K562 (cell line): Measurements from ENCODE around the gene COL9A2. TPM values are rescaled to one million over a fixed set of nuclear protein-coding genes. Genes with fewer than 3 reads are reported as not detected.

Experiments
- ATAC-seq: fragments of 200-7000 bp; cut with Tn5 transposase; 3 replicates; pipeline ENCODE4 v1.9.1; 2020; ENCODE audit warnings: moderate library complexity
- BruUV-seq: library from RNA; stranded (reverse); fragments of 400-500 nt; replicated peaks from 2 replicates; lab custom pipeline; 2021; lab: Mats Ljungman, UMichigan
- CTCF ChIA-PET: fragments of 300-600 bp; formaldehyde crosslinking; extraction: SDS; loops from one replicate; lab custom pipeline; 2021; ENCODE audit warnings: low intra/inter-chr PET ratio; lab: Yijun Ruan, JAX
- POLR2A ChIA-PET: fragments of 300-600, 350-650 bp; sonication (Branson Sonifier 250); formaldehyde crosslinking; extraction: SDS; loops from one replicate; lab custom pipeline; 2021; ENCODE audit warnings: antibody characterized with exemption, inconsistent platforms; lab: Yijun Ruan, JAX
- DNase-seq, 4 experiments: peaks; one replicate each; pipeline versions ENCODE4 v3.0.0 to v3.0.0-alpha.2; 2011 to 2018; ENCODE audit warnings: low spot score in 3 of 4, mixed read lengths in 3 of 4; ENCODE audit errors: extremely low read depth in 1 of 4
- FAIRE-seq: peaks from 2 replicates; lab custom pipeline; 2011; peaks lifted over from hg19 to GRCh38; lab: Jason Lieb, UNC
- H2AFZ ChIP-seq: 2 replicates; pipeline ENCODE4 v1.6.0; 2011; ENCODE audit warnings: low read depth, low read length, control low read depth, inconsistent platforms
- H3K27ac ChIP-seq: fragments of 200-600 bp; 3 replicates; pipeline ENCODE4 v1.8.0; 2011; ENCODE audit warnings: low read depth, mild to moderate bottlenecking, control low read depth, inconsistent platforms, low read length, moderate library complexity, mixed read lengths; ENCODE audit errors: extremely low read depth
- H3K27me3 ChIP-seq, 2 experiments: fragments of 300-600 bp in 1 of 2; 2 replicates in 1 of 2; 3 replicates in 1 of 2; pipeline versions ENCODE4 v1.6.0 to v1.8.0; 2011; ENCODE audit warnings: inconsistent platforms in 2 of 2, low read length in 2 of 2, mild to moderate bottlenecking in 1 of 2, mixed read lengths in 1 of 2, moderate library complexity in 1 of 2; ENCODE audit not compliant: control insufficient read depth in 2 of 2, insufficient read depth in 2 of 2
- H3K36me3 ChIP-seq: fragments of 300-600 bp; 3 replicates; pipeline ENCODE4 v1.8.0; 2011; ENCODE audit warnings: mild to moderate bottlenecking, low read length, inconsistent platforms; ENCODE audit not compliant: control insufficient read depth, insufficient read depth
- H3K4me1 ChIP-seq, 2 experiments: fragments of 200-600 bp in 1 of 2; replicated peaks in 1 of 2; 2 replicates in 1 of 2; 3 replicates in 1 of 2; pipeline versions ENCODE4 v1.5.1 to v1.8.0; 2011; ENCODE audit warnings: inconsistent platforms in 2 of 2, low read length in 2 of 2, mild to moderate bottlenecking in 1 of 2, mixed read lengths in 1 of 2, moderate library complexity in 1 of 2; ENCODE audit not compliant: control insufficient read depth in 2 of 2, insufficient read depth in 2 of 2
- H3K4me2 ChIP-seq: 2 replicates; pipeline ENCODE4 v1.6.1; 2011; ENCODE audit warnings: low read length, control low read depth, inconsistent platforms, mixed read lengths; ENCODE audit not compliant: insufficient read depth
- H3K4me3 ChIP-seq: fragments of 200-600 bp; sonication (generic), shearing (Covaris generic); 2 replicates; pipeline ENCODE4 v1.5.1; 2016; ENCODE audit warnings: control low read depth, inconsistent platforms
- H3K79me2 ChIP-seq: fragments of 200-600 bp; 3 replicates; pipeline ENCODE4 v1.8.0; 2011; ENCODE audit warnings: low read length, inconsistent platforms; ENCODE audit not compliant: control insufficient read depth, insufficient read depth
- H3K9ac ChIP-seq, 2 experiments: 2 replicates each; pipeline versions ENCODE4 v1.6.0 to v1.6.1; 2011; ENCODE audit warnings: low read depth in 2 of 2, low read length in 2 of 2, control low read depth in 1 of 2, inconsistent platforms in 1 of 2, mild to moderate bottlenecking in 1 of 2, mixed read lengths in 1 of 2; ENCODE audit not compliant: insufficient read depth in 1 of 2
- H3K9me1 ChIP-seq: one replicate; pipeline ENCODE4 v1.6.0; 2011; ENCODE audit warnings: inconsistent platforms, mild to moderate bottlenecking, low read length, moderate library complexity; ENCODE audit not compliant: control insufficient read depth, insufficient read depth
- H3K9me3 ChIP-seq: replicated peaks from 2 replicates; pipeline ENCODE4 v1.5.1; 2011; ENCODE audit warnings: low read depth, low read length, inconsistent platforms; ENCODE audit not compliant: control insufficient read depth, insufficient read depth
- H4K20me1 ChIP-seq: replicated peaks from 2 replicates; pipeline ENCODE4 v1.6.1; 2011; ENCODE audit warnings: low read length, inconsistent platforms, mixed read lengths; ENCODE audit not compliant: control insufficient read depth, insufficient read depth
- ATF3 ChIP-seq, 2 experiments: fragments of 450-650 bp in 1 of 2; sonication (generic) in 1 of 2; formaldehyde crosslinking in 1 of 2; IDR thresholded peaks in 1 of 2; conservative IDR thresholded peaks in 1 of 2; 2 replicates each; pipeline versions ENCODE4 v1.6.1 to v1.8.1; 2016 to 2023; ENCODE audit warnings: mild to moderate bottlenecking in 2 of 2, moderate library complexity in 2 of 2, inconsistent platforms in 1 of 2, missing genetic modification reagents in 1 of 2
- DPF2 ChIP-seq: fragments of 450-650 bp; IDR thresholded peaks from 2 replicates; pipeline ENCODE4 v1.6.1; 2016
- GABPB2 ChIP-seq: fragments of 250-450 bp; sonication (Bioruptor Pico); conservative IDR thresholded peaks from 2 replicates; pipeline ENCODE4 v1.5.1; 2021; ENCODE audit warnings: mild to moderate bottlenecking
- KDM5B ChIP-seq: fragments of 200-600 bp; sonication (generic); IDR thresholded peaks from 2 replicates; pipeline ENCODE4 v1.6.1; 2012; ENCODE audit warnings: low read depth, mild to moderate bottlenecking, moderate library complexity, low read length, control low read depth, inconsistent platforms; ENCODE audit not compliant: insufficient replicate concordance
- PRPF4 ChIP-seq: fragments of 200-400 bp; formaldehyde crosslinking; IDR thresholded peaks from one replicate; pipeline ENCODE4 v1.6.1; 2017; ENCODE audit warnings: low read length, low read depth, mild to moderate bottlenecking; ENCODE audit not compliant: insufficient read depth, poor library complexity, severe bottlenecking
- PTBP1 ChIP-seq: fragments of 200-400 bp; formaldehyde crosslinking; IDR thresholded peaks from 2 replicates; pipeline ENCODE4 v1.6.1; 2017; ENCODE audit warnings: low read depth, low read length
- RBBP5 ChIP-seq: fragments of 200-600 bp; sonication (generic); IDR thresholded peaks from 2 replicates; pipeline ENCODE4 v1.6.1; 2012; ENCODE audit warnings: borderline replicate concordance, mild to moderate bottlenecking, low read length, control low read depth, inconsistent platforms; ENCODE audit not compliant: insufficient read depth, poor library complexity, severe bottlenecking
- SFPQ ChIP-seq: fragments of 200-400 bp; formaldehyde crosslinking; IDR thresholded peaks from 2 replicates; pipeline ENCODE4 v1.6.1; 2017; ENCODE audit warnings: mild to moderate bottlenecking, low read depth, low read length, moderate library complexity
- SMC3 ChIP-seq: conservative IDR thresholded peaks from 2 replicates; pipeline ENCODE4 v1.6.1; 2011; ENCODE audit warnings: low read depth, low read length, improper control_type of control experiment; ENCODE audit not compliant: insufficient read depth
- TAF1 ChIP-seq: IDR thresholded peaks from 2 replicates; pipeline ENCODE4 v1.6.1; 2011; ENCODE audit warnings: mild to moderate bottlenecking, low read length, moderate library complexity; ENCODE audit not compliant: insufficient read depth, control insufficient read depth, severe bottlenecking; ENCODE audit errors: extremely low read depth
- ZBTB8A ChIP-seq: fragments of 450-650 bp; IDR thresholded peaks from 2 replicates; pipeline ENCODE4 v1.6.1; 2018; ENCODE audit warnings: mild to moderate bottlenecking, moderate library complexity; ENCODE audit not compliant: partially characterized antibody
- ZNF280B ChIP-seq: fragments of 250-450 bp; sonication (Bioruptor Pico); IDR thresholded peaks from 2 replicates; pipeline ENCODE4 v1.5.1; 2021; ENCODE audit warnings: mild to moderate bottlenecking
- WGBS: fragments of 100-300 bp; shearing (Covaris generic); methylation state at CpG from one replicate; pipeline ENCODE4 v1.1.6; 2016; ENCODE audit warnings: low coverage, mixed read lengths; ENCODE audit not compliant: insufficient coverage; ENCODE audit errors: missing lambda C conversion rate; 5-methylcytosine and 5-hydroxymethylcytosine counted together
- in situ Hi-C: fragments of 300-500 bp; cut with MboI; formaldehyde crosslinking; loops from 4 replicates; pipeline ENCODE4 v1.15.0; 2018; ENCODE audit warnings: inconsistent platforms, mixed read lengths
- intact Hi-C: fragments of 100-400 bp; cut with micrococcal nuclease; formaldehyde crosslinking; loops from 2 replicates; pipeline ENCODE4 v1.14.2; 2022
- polyA plus RNA-seq, 8 experiments: library from polyadenylated mRNA; depleted of rRNA in 4 of 8; stranded (reverse) in 5 of 8; unstranded in 3 of 8; fragments of >200 nt; fragmentation: Nextera tagmentation in 2 of 8; fragmentation: Illumina TruSeq in 1 of 8; extraction: Ambion mirVana in 2 of 8; extraction: Trizol in 1 of 8; gene quantifications; 2 replicates each; pipeline versions ENCODE4 v1.2.1 to v1.2.3, GENCODE V29; 2011 to 2014; ENCODE audit warnings: inconsistent platforms in 1 of 8, missing spikeins in 1 of 8
- total RNA-seq, 7 experiments: library from RNA; depleted of rRNA in 6 of 7; stranded (reverse); fragments of >200 nt in 6 of 7; fragmentation: Illumina TruSeq in 2 of 7; extraction: Trizol in 2 of 7; gene quantifications; 2 replicates each; pipeline versions ENCODE4 v1.2.1 to v1.2.3, GENCODE V29; 2011 to 2021; ENCODE audit warnings: low replicate concordance in 1 of 7
- TF ChIP-seq, protein P1 (sequence below): sonication (generic); formaldehyde crosslinking; IDR thresholded peaks from 2 replicates; pipeline ENCODE4 v1.8.0; 2022; ENCODE audit warnings: mild to moderate bottlenecking, low read depth, missing genetic modification reagents

Gene COL9A2
- total and polyA plus RNA-seq, 9 of the 15 experiments (the other 6 are each of a cell fraction or from before 2014, with no cell fraction given) = 0.03 to 2.2 (median 0.31) TPM

DNA sequence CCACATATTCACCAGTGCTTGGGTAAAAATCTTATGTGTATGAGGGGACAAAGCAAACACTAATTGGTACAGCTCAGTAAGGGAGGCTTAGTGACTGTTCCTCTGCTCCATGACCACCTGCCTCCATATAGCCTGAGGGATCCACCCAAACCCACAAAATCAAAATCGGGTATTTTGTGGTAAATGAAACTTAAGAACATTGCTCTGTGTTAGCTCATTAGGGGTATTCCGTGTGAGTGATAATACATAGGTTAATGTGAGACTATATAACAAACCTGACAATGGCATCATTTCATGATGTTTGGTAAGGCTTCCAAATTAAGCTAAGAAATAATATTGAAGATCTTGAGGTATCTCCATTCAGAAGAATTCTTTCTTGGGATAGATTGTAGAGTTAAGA, 25.8 kb downstream of the COL9A2 start:
- Histone ChIP-seq H3K27me3 (no peaks in the 10 kb centered on the region), H3K79me2 (no peaks in the 10 kb centered on the region), H3K4me1 (no peaks in the 10 kb centered on the region), H4K20me1 (no peaks in the 10 kb centered on the region), H3K9me3 (no peaks in the 10 kb centered on the region), H3K9me1 (no peaks in the 10 kb centered on the region), H3K4me2 (no peak overlapping the region), H2AFZ (no peak overlapping the region), H3K27ac (no peak overlapping the region), H3K36me3 (peaks cover 73% of the 10 kb centered on the region), H3K4me3 (no peak overlapping the region), H3K9ac (no peak overlapping the region)
- in situ Hi-C loops (no loop called here), intact Hi-C loops (no loop called here)
- POLR2A ChIA-PET = interaction anchor here (0.6 to 2.6 kb wide), 2 partner anchors 10 to 24 kb away, joined by 4 to 11 read pairs; no protein-coding TSS in a partner anchor
- DNase-seq = no peak
- BruUV-seq = no TSS peak
- WGBS = 80% methylated on average over 2 of the region's 2 CpGs
- CTCF ChIA-PET = no interaction called here
- no peak for FAIRE-seq
- no peak for ATAC-seq
- TF ChIP-seq KDM5B (no peak), SFPQ (no peak), RBBP5 (no peak), ZNF280B (CRISPR knock-in tag) (no peak), ATF3 (IDR thresholded peaks at IDR 0.05) (no peak), ATF3 (CRISPR knock-in tag; conservative IDR thresholded peaks at IDR 0.05) (no peak), ZBTB8A (no peak), TAF1 (no peak), DPF2 (no peak), PRPF4 (no peak), SMC3 (no peak), GABPB2 (CRISPR knock-in tag) (no peak), PTBP1 (no peak)
- TF ChIP-seq, protein P1, sequence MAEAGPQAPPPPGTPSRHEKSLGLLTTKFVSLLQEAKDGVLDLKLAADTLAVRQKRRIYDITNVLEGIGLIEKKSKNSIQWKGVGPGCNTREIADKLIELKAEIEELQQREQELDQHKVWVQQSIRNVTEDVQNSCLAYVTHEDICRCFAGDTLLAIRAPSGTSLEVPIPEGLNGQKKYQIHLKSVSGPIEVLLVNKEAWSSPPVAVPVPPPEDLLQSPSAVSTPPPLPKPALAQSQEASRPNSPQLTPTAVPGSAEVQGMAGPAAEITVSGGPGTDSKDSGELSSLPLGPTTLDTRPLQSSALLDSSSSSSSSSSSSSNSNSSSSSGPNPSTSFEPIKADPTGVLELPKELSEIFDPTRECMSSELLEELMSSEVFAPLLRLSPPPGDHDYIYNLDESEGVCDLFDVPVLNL (CRISPR knock-in tag) = no peak
